ENCODE data around the gene HBS1L.

HBS1L gene

DNA sequence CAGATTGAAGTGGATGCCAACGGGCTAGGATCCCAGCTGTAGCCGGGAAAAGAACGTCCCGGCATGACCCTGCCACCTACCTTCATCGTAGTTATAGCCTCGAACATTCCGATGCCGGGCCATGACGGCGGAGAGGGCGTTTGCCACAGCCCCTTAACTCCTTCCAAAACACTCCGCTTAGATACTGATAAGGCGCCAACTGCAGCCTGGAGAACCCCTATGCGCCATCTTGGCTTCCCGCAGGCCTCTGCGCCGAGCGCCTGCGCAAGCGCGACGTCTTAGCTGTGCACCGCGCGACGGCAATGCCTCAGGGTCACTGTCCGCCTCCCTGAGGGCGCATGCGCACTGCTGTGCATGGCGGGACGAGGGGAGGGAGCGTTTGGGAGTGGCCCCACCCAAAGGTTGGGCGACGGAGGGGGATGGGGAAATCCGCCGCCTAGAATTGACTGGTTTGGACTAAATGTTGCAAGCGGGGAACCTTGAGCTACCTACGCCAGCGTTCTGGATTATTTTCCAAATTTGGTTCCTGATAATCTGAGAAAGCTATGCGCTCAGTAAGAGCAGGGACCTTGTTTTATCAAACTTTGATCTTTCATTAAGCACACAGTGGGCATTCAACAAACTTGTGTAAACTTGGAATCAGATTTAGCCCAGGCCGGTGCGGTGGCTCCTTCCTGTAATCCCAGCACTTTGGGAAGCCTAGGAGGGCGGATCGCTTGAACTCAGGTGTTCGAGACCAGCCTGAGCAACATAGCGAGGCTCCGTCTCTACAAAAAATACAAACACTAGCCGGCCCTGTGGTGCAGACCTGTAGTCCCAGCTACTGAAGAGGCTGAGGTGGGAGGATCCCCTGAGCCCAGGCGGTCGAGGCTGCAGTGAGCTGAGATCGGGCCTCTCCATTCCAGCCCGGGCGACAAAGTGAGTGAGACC, at the start of gene HBS1L:
HBS1L (minus strand) TSS at position 254 of the 930 bp plus-strand sequence; CDS start at position 123, 131 bp downstream.
- DNase-seq: peak; percentile 99

DNA sequence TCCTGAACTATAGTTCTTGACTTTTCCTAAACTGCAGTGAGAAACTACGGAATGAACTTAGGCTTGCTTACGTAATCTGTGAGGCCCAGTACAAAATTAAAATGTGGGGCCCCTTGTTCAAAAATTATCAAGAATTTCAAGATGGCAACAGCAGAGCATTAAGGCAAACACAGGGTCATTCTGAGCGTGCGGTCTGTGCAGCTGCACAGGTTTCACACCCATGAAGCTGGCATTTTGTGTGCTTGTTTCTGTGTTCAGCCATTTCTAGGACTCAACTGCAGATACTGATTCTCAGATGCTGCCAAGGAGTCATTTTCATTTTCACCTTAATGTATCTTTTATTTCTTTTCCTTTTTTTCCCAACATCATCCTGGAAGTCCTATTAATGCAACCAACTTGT, 49.6 kb upstream of the HBS1L start:
- DNase-seq: no peak

DNA sequence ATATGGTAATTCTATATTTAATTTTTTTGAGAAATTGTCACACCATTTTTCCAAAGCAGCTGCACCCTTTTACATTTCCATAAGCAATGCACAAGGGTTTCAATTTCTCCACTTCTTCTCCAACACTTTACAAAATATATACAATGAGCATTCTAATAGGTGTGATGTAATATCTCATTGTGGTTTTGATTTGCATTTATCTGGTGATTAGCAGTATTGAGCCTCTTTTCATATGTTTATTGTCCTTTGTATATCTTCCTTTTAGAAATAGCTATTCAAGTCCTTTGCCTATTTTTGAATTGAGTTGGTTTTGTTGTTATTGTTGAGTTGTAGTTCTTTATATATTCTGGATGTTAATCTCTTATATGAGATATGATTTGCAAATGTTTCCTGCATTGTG, 47.6 kb upstream of the HBS1L start:
- no peak for DNase-seq

DNA sequence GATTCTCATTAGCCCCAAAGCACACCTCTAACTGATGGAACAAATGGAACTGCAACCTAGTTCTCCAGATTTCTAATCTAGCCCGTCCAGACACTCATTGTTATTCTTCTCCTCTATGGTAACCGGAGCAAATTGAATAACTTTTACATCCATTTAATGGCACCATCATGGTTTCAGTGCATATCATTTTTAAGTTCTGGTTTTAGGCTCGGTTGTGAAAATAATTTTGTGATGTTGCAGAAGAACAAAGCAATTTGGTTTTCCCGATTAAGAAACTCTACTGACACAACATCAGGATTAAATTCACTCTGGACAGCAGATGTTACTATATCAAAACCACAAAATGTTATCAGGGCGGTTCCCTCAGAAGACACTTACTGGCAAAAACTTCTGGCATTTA, 42.5 kb upstream of the HBS1L start:
- no peak for DNase-seq

DNA sequence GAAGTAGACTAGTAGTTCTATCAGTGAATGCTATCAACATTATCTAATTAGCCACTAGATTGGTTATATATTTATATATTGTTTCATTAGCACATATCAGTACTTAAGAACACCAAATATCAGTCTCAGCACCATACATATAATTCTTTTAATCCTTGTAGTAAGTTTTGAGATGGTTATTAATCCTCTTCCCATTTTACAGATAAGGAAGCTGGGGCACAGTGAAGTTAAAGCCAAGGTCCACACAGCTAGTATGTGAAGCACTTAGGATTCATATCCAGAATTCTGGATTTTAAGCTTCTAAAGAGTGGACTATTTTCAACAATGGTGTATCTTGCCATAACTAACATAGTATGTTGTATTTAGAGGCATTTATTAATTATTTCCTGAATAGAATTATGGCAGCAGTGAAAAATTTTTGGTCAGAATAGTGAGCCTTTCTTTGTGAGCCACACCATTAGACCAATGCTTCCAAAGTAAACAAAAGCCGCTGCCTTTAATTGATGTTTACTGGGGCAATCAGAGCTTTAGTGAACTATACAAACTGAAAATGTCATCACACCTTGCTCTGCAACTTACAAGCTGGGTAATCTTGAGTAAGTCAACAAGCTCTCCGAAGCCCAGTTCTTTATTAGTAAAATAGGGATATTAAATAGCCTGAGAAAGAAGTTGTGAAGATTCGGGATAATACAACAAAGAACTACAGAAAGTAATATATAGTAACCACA, 41.9 kb upstream of the HBS1L start:
- no peak for DNase-seq

DNA sequence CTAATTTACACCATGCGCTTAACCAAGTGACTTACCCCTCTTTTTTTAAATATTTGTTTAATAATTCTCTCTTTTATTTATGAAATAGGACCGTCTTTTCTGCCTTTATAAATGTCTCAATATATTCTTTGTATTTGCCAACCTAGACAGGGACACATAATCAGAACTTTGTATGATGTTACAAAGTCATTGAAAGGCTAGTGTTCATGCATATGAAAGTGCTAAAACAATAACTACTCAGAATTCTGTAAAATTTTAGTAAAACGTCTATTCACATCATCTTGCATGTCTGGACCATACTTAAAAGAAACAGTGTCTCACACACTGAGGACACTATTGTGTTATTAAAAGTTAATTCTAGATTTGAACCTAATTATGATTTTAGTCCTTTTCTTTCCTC, 41.1 kb upstream of the HBS1L start:
- no peak for DNase-seq

DNA sequence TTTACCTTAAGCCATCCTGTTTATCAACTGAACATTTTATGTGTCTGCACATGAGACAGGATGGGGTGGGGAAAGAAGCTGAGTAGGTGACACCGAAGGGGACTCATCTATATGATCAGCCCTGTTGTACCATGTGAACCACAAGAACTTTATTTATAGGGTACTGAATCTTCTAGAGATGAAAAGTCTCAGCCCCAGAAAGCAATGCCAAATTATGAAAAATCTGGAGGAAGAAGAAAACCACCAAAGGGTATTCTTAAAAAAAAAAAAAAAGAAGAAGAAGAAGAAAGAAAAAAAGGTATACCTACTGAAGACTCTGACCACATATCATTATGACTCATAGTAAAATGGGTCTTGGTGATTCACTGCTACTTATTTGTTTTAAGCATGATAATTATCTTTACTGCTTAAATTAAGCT, 39.8 kb upstream of the HBS1L start:
- no peak for DNase-seq

DNA sequence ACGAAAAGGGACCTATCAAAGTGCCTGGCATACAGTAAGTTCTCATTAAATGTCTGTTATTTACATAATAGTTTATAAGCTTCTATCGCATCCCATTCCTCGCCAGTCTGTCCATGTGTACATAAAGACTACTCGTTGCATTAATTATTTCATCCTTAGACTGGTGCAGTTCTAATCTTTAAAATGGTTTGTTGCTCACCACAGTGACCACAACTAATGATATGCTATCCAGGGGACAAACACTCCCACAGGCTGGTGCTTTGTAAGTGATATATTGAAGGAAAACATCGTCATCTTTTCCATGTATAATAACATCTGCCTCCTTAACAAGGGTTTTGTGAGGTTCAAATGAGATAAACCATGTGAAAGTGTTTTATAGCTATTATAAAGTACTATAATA, 39.0 kb upstream of the HBS1L start:
- DNase-seq: no peak

DNA sequence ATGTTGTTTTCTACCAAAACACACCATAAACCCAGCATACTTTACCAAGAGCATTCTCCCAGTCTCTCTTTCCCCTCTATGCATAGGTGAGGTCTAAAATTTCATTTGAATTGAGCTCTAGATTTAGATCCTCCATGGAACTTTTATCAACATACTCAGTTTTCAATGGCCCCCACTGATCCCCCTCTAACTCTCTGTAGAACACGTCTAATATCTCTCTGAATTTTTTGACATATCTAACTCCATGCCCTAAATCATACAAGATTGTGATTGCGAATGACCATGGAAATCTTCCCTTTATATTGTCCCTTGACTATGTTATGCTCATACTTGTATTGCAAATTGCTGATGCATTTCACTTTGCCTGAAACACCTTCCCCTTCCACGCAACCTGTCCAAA, 38.1 kb upstream of the HBS1L start:
- DNase-seq: no peak

DNA sequence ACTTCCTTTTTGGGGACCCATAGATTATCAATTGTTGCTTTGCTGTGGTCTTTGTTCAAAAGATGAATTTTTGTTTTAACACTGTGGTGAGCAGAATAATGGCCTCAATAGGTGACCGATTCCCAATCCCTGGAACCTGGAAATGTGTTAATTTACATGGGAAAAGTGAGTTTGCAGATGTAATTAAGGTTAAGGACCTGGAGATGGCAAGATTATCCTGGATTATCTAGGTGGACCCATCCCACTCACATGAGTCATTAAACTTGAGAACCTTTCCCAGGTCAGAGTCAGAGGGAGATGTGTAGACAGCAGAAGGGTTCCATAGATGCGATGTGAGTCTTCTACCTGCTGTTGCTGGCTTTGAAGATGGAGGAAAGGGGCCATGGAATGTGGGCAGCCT, 36.2 kb upstream of the HBS1L start:
- no peak for DNase-seq

DNA sequence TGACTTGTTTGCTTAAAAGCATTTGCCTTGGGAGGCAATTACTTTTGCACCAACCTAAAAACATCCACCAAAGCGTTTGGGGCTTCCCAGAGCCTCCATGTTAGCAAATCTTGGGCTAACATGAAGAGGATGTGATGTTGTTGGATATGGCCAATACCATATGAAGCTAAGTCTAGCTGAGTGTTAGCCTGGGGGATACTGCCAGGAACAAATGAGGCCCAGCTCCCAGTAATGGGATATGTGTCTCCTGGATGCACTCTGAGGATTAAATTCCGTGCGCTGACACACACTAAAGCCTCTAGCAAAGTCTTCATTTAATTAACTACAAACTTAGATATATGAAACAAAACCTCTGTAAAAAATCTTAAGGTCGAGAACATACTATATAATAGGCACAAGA, 35.3 kb upstream of the HBS1L start:
- DNase-seq: no peak

DNA sequence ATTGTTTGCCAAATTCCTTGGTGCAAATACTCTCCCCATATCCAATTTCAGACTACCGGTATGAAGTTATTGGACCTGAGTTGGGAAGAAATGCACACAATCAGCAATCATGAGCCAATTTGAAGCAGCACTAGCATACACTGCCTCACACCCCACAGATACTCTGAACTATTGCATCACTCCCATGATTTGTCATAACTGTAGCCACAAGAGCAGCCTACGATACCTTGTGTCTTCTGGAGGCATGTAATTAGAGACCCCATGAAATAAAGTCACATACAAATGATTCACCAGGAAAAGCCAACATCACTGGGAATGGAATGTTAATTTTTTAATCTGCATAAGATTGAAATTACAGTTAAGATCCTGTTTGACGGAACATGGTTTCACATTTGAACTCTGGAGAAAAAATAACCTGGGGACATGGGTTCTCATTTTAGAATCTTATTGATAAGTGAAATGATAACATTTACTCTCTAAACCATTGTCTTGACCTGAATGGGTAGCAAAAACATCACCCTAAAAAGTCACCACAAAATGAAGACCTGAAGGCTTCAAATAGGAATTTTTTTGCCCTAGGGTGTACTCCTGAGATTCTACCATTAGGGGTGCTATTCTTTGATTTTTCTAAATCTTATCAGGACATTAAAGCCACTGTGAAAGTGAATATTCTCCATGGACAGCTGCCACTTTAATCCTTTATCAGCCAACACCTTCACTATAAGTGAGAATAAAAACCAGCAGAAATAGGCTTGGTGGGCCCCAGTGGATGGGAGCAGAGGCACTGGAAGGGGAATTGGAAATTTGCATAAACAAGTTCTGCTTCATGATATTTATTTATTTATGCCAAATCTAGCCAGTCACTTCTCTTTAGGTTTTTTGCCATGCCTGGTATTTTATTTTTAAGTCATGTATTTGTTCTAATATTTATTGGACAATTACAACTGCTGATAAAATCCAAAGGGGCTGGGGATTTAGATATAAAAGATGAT, 34.5 kb upstream of the HBS1L start:
- no peak for DNase-seq

DNA sequence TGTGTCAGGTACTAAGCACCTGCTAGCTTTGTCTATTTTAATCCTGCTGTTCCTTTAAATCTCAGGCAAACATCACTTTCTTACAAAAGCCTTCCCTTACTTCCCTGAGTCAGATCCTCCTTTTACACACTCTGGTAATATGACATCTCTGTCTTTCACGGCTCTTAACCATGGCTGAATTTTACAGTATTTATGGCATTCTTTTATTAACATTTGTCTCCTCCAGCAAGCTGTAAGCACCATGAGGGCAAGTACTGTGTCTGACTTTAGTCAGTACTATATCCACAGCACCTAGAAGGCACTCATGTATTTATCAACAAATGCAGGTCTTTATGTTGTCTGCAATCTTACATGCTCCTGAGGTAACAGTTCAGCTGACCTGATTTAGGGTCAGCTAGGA, 33.7 kb upstream of the HBS1L start:
- DNase-seq: no peak

DNA sequence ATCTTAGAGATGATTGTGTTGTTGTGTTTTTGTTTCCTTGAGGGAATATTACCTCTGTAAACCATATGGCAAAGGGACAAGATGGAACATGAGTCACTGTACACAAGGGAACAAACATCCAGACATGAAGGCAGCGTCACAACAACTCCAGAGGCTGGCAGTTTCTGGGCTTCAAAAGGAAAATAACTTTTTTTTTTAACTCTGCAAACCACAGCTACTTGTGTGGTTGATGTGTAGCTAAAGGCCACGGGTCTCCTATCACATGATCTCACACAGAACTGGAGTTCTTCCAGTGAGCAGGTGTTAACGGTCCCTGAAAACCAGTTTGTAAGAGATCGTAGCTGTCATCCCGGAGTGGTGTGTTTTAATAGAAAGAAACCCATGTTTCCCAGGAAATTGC, 33.2 kb upstream of the HBS1L start:
- DNase-seq: peak in 1 of 2 experiments; percentile 40

DNA sequence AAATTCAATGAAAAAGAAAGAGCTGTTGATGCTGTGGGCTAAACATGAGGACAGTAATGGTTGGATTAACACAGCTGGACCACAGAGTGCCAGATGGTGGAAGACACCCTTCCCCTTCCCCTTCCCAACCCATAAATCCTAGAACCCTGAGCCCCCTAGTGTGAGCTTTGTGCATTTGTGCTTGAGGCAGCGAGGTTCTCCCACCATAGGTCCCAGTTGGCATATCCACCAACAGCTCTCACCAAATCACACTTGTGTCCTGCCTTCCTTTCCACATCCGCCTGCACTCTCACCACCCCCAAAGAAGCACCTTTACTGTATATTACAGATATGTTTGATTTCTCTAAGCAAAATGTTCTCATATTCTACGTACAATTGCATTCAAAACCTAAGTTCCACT, 32.8 kb upstream of the HBS1L start:
- DNase-seq: peak; percentile 41 to 50

DNA sequence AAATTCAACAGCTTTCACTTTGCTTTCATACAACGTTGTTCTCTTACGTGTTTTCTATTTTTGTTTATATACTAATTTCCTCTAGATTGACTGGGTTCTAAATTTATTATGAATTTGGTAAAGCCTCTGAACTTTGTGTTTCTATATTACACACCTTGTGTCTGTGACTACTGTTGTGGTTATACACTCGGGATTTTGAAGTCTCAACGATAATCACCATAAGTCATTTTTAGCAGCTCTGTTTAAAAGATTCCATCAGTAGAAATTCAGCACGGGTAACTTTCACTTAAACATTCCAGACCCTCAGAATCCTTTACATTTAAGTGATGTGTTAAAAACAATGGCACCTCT, 31.8 kb upstream of the HBS1L start:
- no peak for DNase-seq

DNA sequence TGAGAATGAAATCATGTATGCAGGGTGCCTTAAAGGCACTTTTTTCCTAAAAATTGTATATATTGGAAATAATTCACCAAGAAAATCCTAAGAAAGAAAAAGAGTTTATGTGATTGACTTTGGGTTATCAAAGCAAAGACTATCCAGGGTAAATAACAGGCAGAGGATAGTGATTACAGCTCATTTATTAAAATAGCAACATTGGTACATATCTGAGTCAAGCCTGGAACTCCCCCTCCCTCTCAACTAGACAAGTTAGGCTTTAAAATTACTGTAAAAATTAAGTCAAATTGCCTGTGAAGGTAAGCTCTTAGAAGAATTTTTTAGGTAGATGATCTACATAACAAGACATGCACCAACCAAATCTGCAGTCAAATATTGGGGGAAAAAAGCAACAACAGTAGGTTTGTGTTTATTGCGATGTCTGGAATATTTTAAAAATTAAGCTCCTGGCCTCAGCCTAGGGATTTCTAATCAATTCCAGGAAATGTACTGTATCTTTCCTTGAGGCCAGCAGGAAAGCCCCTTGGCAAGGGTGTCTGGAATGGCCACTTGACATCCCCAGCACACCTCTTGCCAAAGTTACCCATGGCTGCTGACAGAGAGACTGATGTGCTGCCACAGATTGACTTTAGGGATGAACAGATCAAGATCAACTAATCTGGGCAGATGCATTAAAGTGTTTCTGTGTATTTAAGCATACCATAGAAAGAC, 31.2 kb upstream of the HBS1L start:
- DNase-seq: no peak

DNA sequence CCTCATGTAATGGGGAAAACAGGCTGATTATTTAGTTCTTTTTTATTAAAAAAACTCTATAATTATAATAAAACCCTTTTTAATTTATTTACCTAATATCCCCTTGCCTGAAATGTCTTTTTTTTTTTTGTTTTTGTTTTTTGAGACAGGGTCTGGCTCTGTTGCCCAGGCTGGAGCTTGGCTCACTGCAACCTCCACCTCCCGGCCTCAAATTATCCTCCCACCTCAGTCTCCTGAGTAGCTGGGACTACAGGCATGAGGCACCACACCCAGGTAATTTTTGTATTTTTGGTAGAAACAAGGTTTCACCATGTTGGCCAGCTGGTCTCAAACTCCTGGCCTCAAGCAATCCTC, 30.3 kb upstream of the HBS1L start:
- DNase-seq: no peak

DNA sequence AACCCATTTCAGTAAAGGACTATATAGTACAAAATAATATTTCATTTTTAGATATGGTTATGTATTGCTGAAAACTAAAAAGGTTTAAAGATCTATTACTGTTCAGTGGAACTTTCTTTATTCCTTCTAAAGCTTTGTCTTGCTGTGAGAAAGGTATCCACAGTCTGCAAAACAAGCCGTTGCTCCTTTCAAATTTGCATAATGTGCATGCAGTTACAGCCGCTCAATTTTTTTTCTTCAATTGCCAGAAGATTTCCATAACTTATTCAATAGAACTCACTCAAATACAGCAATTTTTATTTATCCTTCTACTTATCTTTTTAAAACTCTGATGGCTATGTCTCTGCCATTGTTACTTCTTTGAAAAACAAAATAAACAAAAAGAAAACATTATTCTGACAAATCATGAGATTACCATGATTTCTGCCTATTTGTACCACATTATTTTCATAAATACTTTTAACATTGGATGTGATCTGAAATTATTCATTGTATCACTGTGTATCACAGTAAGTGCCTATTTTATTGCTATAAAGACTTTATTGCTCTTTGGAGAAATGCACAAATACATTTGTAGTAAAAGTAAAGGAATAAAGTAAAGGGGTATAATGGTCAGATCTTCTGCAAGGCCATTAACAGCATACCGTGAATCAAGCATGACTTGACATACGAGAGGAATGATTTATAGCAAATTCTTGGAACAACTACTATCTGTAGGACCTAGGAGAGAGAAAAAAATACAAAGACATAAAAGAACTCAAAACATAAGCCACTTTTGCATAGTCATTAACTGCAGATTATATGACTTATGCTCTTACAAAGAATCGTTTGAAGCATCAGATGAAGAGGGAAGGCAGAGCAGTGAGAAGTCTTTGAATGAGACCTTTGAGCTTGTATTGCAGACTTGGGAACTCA, 29.6 kb upstream of the HBS1L start:
- DNase-seq: no peak

DNA sequence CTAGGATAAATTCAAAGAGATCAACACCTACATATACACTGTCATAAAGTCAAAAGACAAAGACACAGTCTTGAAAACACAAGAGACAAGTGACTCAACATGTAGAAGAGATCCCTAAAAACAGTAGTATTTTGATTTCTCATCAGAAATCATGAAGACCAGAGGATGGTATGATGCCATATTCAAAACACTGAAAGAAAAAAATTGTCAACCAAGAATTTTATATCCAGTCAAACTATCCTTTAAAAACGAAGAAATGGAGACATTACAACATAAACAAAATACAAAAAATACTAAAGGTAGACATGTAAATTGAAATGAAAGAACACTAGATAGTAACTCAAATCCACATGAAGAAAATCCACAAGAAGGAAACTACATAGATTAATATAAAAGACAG, 27.3 kb upstream of the HBS1L start:
- DNase-seq: no peak

DNA sequence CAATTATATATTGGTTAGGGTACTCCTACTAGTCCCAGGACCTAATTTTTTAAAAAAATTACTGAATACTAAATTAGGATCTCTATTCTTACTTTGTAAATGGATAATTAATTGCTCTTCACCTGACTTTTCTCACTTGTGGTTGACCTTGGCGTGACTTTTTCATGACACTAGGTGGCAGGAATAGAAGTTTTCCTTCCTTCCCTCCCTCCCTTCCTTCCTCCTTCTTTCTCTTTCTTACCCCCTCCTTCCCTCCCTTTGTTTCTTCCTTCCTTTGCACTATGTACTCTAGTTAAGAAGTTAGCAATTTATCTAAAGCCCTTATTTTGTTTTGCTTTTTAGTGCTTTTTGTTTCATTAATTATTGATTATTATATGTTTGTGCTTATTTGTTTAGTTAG, 20.4 kb upstream of the HBS1L start:
- no peak for DNase-seq
